Smooth muscle cell (in vitro differentiated cells): ENCODE results near the gene NOM1. TPM values are rescaled to one million over a fixed set of nuclear protein-coding genes. Genes with fewer than 3 reads are reported as not detected.
A peak's percentile ranks its signal among the peaks of the same experiment; 100 is the strongest.

Experiments used
- DNase-seq: peaks from one replicate; lab custom pipeline; 2025; ENCODE audit not compliant: unreplicated experiment; lab: John Stamatoyannopoulos, UW
- H2AFZ ChIP-seq: fragments of 200-600 bp; sonication (generic); 2 replicates; pipeline ENCODE4 v1.6.0; 2016; ENCODE audit warnings: antibody characterized with exemption, low read depth, mild to moderate bottlenecking
- H3F3A ChIP-seq: fragments of 200-600 bp; sonication (generic); 2 replicates; pipeline ENCODE4 v1.6.0; 2017; ENCODE audit warnings: antibody characterized with exemption, low read depth
- H3K27ac ChIP-seq: fragments of 200-600 bp; sonication (generic); 2 replicates; pipeline ENCODE4 v1.5.1; 2016; ENCODE audit warnings: low read depth, mild to moderate bottlenecking
- H3K27me3 ChIP-seq: fragments of 200-600 bp; sonication (generic); 2 replicates; pipeline ENCODE4 v1.6.1; 2016; ENCODE audit warnings: low read depth, mild to moderate bottlenecking
- H3K36me3 ChIP-seq: fragments of 200-600 bp; sonication (generic); 2 replicates; pipeline ENCODE4 v1.5.1; 2016; ENCODE audit warnings: low read depth
- H3K4me1 ChIP-seq: fragments of 200-600 bp; sonication (generic); 2 replicates; pipeline ENCODE4 v1.5.1; 2016; ENCODE audit warnings: low read depth
- H3K4me2 ChIP-seq: fragments of 200-600 bp; sonication (generic); 2 replicates; pipeline ENCODE4 v1.6.0; 2016; ENCODE audit warnings: mild to moderate bottlenecking
- H3K4me3 ChIP-seq: fragments of 200-600 bp; sonication (generic); 2 replicates; pipeline ENCODE4 v1.5.1; 2016; ENCODE audit warnings: mild to moderate bottlenecking
- H3K79me2 ChIP-seq: fragments of 200-600 bp; sonication (generic); 2 replicates; pipeline ENCODE4 v1.6.0; 2016; ENCODE audit warnings: low read depth, mild to moderate bottlenecking
- H3K9ac ChIP-seq: fragments of 200-600 bp; sonication (generic); 2 replicates; pipeline ENCODE4 v1.6.0; 2016; ENCODE audit warnings: low read depth
- H3K9me3 ChIP-seq: fragments of 200-600 bp; sonication (generic); replicated peaks from 2 replicates; pipeline ENCODE4 v1.5.1; 2016; ENCODE audit warnings: low read depth
- H4K20me1 ChIP-seq: fragments of 200-600 bp; sonication (generic); 2 replicates; pipeline ENCODE4 v1.6.0; 2016; ENCODE audit warnings: low read depth
- WGBS: methylation state at CpG from one replicate; pipeline ENCODE4 v1.1.7; 2016; ENCODE audit warnings: low lambda C conversion rate; 5-methylcytosine and 5-hydroxymethylcytosine counted together
- polyA plus RNA-seq: library from polyadenylated mRNA; unstranded; fragments of >200 nt; fragmentation: Nextera tagmentation; extraction: Ambion mirVana; gene quantifications from 2 replicates; pipeline ENCODE4 v1.2.1, GENCODE V29; 2016
- total RNA-seq: library from RNA; depleted of rRNA; stranded (reverse); fragments of >200 nt; gene quantifications from 2 replicates; pipeline ENCODE4 v1.2.3, GENCODE V29; 2014
- TF ChIP-seq, protein P1 (sequence below): fragments of 200-600 bp; sonication (generic); IDR thresholded peaks from 2 replicates; pipeline ENCODE4 v1.5.1; 2017; ENCODE audit warnings: borderline replicate concordance, mild to moderate bottlenecking, antibody characterized with exemption; ENCODE audit not compliant: insufficient read depth, poor library complexity, severe bottlenecking

Gene NOM1
- total and polyA plus RNA-seq, 2 experiments from 2014 or later = 9.7 to 11.4 TPM

DNA sequence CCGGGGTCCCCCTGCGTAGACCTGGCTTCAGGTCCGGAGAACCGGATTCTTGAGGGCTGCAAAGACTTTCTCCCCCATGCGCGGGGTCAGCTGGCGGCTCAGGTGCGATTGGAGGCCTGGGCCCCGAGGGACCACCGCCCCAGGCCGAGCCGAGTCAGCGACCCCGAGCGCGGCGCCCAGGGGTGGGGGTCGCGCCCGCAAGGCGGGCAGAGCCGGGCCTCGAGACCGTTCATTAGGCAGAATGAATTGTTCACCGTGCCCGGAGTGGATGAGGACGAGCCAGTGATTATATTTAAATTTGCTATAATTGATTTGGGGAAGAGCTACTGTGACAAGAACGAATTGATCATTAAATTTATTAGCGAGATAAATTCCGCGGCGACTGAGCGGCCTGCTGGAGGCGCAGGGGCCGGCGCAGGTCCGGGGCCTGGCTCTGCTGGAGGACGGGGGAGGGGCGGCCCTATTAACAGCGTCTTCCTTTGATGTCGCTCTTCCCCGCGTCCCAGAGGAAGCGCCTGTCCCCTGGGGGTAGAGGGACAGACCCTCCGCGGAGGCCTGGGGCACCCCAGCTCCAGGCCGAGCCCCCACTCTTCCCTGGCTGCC is 53.4 kb downstream of the NOM1 start:
- 3% methylated on average over 46 of the region's 47 CpGs for WGBS
- TF ChIP-seq, protein P1, sequence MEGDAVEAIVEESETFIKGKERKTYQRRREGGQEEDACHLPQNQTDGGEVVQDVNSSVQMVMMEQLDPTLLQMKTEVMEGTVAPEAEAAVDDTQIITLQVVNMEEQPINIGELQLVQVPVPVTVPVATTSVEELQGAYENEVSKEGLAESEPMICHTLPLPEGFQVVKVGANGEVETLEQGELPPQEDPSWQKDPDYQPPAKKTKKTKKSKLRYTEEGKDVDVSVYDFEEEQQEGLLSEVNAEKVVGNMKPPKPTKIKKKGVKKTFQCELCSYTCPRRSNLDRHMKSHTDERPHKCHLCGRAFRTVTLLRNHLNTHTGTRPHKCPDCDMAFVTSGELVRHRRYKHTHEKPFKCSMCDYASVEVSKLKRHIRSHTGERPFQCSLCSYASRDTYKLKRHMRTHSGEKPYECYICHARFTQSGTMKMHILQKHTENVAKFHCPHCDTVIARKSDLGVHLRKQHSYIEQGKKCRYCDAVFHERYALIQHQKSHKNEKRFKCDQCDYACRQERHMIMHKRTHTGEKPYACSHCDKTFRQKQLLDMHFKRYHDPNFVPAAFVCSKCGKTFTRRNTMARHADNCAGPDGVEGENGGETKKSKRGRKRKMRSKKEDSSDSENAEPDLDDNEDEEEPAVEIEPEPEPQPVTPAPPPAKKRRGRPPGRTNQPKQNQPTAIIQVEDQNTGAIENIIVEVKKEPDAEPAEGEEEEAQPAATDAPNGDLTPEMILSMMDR = no peak
- H3F3A ChIP-seq = no peaks in the 10 kb centered on the region

DNA sequence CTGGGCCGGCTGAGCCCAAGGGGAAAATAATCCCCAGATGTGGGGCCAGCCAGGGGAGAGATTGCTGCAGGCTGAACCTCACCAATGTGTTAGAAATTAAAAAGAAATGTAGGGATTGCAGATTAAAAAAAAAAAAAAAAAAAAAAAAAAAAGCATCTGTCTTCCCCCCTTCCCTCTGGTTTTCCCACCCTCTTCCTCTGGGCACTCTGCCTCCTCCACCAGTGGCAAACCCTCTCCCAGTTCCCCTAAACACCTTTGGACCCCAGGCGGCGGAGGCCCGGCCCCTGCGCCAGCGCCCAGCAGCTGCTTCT is 53.9 kb downstream of the NOM1 start:
- Histone ChIP-seq H3K9ac (no peak overlapping the region), H3K79me2 (no peaks in the 10 kb centered on the region), H3F3A (no peaks in the 10 kb centered on the region), H2AFZ (no peak overlapping the region), H3K4me3 (no peak overlapping the region), H3K9me3 (no peaks in the 10 kb centered on the region), H3K4me2 (peak overlapping the region; percentile 74), H3K4me1 (peaks cover 26% of the 10 kb centered on the region), H3K27me3 (peaks cover 100% of the 10 kb centered on the region), H3K27ac (no peak overlapping the region), H4K20me1 (peaks cover 12% of the 10 kb centered on the region), H3K36me3 (no peaks in the 10 kb centered on the region)
- no peak for DNase-seq
- WGBS = 8% methylated on average over 6 of the region's 6 CpGs
- TF ChIP-seq, protein P1 = no peak

More for the DNA sequence above, 53.4 kb downstream of the NOM1 start:
- Histone ChIP-seq H3K79me2 (no peaks in the 10 kb centered on the region), H3K36me3 (no peaks in the 10 kb centered on the region), H4K20me1 (peaks cover 12% of the 10 kb centered on the region), H3K9ac (no peak overlapping the region), H3K27ac (no peak overlapping the region), H3K4me2 (peak overlapping the region; percentile 36), H3K4me1 (peaks cover 26% of the 10 kb centered on the region), H3K4me3 (no peak overlapping the region), H3K27me3 (peaks cover 100% of the 10 kb centered on the region), H2AFZ (no peak overlapping the region), H3K9me3 (no peaks in the 10 kb centered on the region)
- DNase-seq = no peak

DNA sequence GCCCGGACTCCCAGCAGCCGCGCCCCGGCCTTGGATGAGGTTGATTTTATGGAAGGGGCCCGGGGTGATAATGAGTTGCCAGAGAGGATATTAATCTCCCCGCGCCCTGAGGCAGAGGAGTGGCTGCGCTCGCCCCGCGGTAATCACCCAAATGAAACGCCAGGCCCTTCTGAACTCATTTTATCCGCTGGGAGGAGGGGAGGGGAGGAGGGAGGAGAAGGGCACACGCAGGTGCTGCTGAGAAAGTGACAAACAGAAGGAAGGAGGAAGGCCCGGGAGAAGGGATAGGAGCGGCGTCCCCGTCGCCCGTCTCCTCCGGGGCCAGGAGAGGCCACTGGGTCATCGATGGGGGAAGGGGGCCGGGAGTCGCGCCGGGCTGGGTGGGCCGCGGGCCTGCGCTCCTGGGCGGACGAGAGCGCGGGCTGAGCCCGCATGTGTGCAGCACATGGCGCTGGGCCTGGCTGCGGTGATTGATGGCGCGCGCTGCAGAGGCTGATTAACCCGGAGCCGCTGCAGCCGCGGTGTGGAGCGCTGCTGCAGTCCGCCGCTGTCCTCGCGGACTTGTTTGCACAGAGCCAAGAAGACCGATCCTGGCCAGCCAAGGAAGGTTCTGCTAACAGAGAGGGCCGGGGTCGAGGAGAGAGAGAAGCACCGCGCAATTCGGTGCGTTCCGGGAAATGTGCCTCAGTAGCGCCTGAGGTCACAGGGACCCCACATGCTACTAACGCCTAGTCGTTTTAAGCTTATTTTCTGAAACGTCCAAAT is 54.4 kb downstream of the NOM1 start:
- Histone ChIP-seq H3K4me3 (no peak overlapping the region), H3K9ac (no peak overlapping the region), H3F3A (no peaks in the 10 kb centered on the region), H4K20me1 (peaks cover 12% of the 10 kb centered on the region), H3K27me3 (peaks cover 100% of the 10 kb centered on the region), H3K27ac (no peak overlapping the region), H3K36me3 (no peaks in the 10 kb centered on the region), H3K4me2 (peak overlapping the region; percentile 74), H3K9me3 (no peaks in the 10 kb centered on the region), H2AFZ (no peak overlapping the region), H3K4me1 (peaks cover 26% of the 10 kb centered on the region), H3K79me2 (no peaks in the 10 kb centered on the region)
- TF ChIP-seq, protein P1 = no peak
- DNase-seq = no peak
- WGBS = 2% methylated on average over 44 of the region's 60 CpGs
